HG02852 (cell line): ENCODE results near the gene ANKRD62.
"Not testable (repeated sequence)": the region's sequence is repeated elsewhere in the genome, so short reads cannot be mapped to it uniquely, and the experiment has no call there.

ENCODE experiments used
- ATAC-seq: cut with Tn5 transposase; IDR thresholded peaks from one replicate; pipeline ENCODE4 v1.9.1; 2021; ENCODE audit warnings: mild to moderate bottlenecking, moderate library complexity; ENCODE audit not compliant: unreplicated experiment

Gene ANKRD62

GRCh38 chr18:12092398-12093229, 1.0 kb upstream of the ANKRD62 start:
- no peak for ATAC-seq

DNA sequence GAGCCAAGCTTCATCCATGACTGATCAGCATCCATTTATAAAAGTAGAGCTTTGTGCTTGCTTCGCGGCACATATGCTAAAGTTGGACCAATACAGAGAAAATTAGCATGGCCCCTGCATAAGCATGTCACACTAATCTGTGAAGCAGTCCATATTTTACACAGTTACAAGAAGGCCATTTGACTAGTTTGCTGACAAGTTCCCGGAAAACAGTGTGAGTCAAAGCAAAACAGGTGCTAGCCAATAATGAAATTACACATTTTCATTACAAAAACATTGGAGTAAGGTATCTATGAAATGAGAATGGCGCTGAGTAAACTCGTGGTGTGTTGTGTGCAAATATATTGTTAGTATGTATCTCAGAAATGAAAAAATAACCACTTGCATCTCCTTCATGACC, 4.7 kb downstream of the ANKRD62 start:
- ATAC-seq: no peak

GRCh38 chr18:12099160-12099559, 5.5 kb downstream of the ANKRD62 start:
- ATAC-seq: no peak

DNA sequence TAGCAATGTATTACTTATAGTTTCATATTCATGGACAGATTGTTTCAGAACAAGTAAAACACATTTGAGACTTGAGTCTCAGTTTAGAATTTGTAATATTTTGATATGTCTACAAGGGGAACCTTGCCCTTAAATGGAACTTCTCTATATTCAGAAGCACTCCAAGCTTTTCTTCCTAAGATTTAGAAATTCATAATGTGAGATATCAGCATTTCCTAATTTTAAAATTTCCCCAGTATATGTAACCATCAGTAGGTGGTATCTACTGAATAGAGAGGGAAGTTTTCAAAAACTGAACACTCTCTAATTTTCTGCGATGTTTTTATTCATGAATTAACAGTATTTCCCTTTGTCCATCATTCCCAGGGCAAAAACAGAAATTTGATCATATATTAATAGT, 7.6 kb downstream of the ANKRD62 start:
- no peak for ATAC-seq

GRCh38 chr18:12102136-12102842, 8.6 kb downstream of the ANKRD62 start:
- no peak for ATAC-seq

GRCh38 chr18:12106471-12106870, 12.8 kb downstream of the ANKRD62 start:
- ATAC-seq: no peak

DNA sequence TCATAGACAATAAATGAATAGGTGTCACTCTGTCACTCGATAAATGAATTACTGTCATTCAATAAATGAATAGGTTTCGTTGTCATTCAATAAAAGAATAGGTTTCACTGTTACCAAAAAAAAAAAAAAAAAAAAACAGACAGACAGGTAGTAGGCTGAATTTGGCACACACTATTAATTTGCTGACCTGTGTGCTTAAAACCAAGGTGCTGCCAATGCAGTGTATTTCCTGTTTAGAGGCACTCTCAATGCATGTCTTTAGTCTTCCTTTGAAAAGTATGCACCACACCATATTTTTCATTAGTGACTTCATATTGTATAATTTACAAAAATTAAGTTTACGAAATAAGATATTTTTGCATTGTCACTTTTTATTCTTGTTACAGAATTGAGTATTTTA, 16.2 kb downstream of the ANKRD62 start:
- no peak for ATAC-seq

DNA sequence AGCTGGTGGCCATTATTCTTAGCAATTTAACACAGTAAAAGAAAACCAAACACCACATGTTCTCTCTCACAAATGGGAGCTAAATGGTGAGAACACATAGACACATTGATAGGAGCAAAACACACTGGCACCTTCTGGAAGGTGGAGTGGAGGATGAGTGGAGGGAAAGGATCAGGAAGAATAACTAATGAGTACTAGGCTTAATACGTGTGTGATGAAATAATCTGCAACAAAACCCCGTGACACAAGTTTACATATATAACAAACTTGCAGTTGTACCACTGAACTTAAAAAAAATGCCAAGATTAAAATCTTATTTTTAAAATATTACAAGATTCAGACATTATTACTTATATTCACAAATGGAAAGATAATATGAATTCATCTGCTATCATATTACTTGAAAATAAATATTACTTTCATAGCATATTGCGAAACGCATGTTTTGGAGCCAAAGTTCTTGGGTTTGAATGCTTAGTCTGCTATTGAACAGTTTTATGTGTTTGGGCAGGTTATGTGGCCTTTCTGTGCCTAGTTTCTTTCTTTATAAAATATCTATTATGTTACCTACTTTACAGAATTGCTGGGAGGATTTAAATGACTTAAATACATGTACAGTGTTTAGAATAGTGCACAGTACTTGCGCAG, 20.5 kb downstream of the ANKRD62 start:
- no peak for ATAC-seq

DNA sequence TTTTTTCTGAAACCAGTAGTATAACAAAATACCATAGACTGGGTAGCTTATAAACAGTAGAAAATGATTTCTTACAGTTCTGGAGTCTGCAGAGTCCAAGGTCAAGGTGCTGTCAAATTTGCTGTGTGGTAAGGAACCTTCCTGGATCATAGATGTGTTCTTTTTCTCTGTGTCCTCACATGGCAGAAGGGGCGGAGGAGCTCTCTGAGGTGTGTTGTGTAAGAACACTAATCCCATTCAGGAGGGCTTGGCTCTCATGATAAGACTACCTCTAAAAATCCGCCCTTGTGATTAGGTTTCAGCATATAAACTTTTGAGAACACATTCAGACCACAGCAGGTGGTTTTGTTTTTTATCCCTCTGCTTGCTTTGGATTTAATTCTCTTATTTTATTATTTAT, 25.7 kb downstream of the ANKRD62 start:
- ATAC-seq: no peak

- no peak for ATAC-seq
Observed at GRCh38 chr18:12121175-12122042, 27.8 kb downstream of the ANKRD62 start.

DNA sequence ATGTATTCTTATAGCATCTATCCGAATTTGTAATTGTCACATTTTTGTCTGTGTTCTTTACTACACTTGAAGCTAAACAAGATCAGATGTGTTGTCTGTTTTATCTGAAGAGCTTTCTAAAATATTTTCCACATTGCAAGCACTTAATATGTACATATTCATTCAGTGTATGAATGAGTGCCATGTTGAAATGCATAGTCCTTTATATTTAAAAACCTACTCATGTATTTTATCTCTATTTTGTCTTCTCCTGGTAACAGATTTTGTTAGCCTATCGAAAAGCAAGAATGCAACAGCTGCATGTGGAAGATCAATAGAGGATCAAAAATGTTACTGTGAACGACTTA, 28.4 kb downstream of the ANKRD62 start:
- not testable (repeated sequence) for ATAC-seq

DNA sequence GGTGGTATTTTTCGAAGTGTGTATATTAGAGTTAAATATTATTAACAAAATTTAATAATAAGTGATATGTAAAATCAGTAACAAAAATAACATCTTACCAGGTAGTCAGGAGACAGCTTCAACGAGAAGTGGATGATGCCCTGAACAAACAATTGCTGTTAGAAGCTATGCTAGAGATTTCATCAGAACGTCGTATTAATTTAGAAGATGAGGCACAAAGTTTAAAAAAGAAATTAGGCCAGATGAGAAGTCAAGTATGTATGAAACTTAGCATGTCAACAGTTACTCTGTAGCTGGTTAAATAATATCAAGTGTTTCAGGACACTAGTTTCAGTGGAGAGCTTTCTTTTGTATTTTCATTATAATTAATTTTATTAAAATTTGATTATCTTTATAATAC, 34.0 kb downstream of the ANKRD62 start:
- not testable (repeated sequence) for ATAC-seq

GRCh38 chr18:12138831-12139230, 45.2 kb downstream of the ANKRD62 start:
- not testable (repeated sequence) for ATAC-seq

DNA sequence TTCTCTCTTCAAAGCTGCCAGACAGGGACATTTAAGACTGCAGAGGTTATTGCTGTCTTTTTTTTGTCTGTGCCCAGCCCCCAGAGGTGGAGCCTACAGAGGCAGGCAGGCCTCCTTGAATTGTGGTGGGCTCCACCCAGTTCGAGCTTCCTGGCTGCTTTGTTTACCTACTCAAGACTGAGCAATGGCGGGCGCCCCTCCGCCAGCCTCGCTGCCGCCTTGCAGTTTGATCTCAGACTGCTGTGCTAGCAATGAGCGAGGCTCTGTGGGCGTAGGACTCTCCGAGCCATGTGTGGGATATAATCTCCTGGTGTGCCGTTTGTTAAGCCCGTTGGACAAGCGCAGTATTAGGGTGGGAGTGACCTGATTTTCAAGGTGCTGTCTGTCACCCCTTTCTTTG, 47.2 kb downstream of the ANKRD62 start:
- ATAC-seq: not testable (repeated sequence)

- ATAC-seq: not testable (repeated sequence)
Observed at GRCh38 chr18:12141778-12142177, 48.1 kb downstream of the ANKRD62 start.

GRCh38 chr18:12149431-12149830, 55.8 kb downstream of the ANKRD62 start:
- ATAC-seq: not testable (repeated sequence)

DNA sequence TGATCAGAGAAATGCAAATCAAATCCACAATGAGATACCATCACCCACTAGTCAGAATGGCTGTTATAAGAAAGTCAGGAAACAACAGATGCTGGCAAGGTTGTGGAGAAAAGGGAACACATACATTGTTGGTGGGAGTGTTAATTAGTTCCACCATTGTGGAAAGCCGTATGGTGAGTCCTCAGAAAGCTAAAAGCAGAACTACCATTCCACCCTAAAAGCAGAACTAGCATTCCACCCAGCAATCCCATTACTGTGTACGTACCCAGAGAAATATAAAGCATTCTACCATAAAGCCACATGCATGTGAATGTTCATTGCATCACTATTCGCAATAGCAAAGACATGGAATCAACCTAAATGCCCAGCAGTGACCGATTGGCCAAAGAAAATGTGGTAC, 60.7 kb downstream of the ANKRD62 start:
- no peak for ATAC-seq

GRCh38 chr18:12155996-12156395, 62.4 kb downstream of the ANKRD62 start:
- no peak for ATAC-seq

DNA sequence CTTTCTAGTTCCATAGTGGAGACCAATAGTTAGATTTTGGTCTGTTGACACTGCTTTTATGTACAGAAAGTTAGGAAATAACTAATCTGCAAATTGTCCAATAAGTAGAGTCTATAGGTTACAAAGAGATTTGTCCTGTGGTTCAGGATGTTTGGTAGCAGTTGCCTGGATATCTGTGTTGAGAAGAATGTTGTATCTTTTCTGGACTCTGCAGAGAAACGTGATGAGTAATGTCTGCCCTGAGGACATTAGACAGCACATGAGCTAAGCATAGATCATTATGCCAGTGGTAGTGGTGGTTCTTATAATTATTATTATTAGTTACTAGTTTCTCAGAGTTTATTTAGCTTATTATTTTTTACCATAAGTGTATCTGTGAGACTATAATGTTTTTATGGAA, 65.8 kb downstream of the ANKRD62 start:
- ATAC-seq: no peak

GRCh38 chr18:12162786-12163185, 69.1 kb downstream of the ANKRD62 start:
- no peak for ATAC-seq
